ENCODE data around the gene SPATA4.
A peak's percentile ranks its signal among the peaks of the same experiment; 100 is the strongest.

The SPATA4 gene

GRCh38 chr4:176195184-176195978 is at the start of gene SPATA4:
Gene SPATA4 (minus strand): TSS chr4:176195585. CDS start chr4:176195562, 23 bp downstream.
- no peaks in the 10 kb centered on the region for H3K36me3 ChIP-seq (ENCODE audit: insufficient read depth, low read depth, low read length)

GRCh38 chr4:176242764-176243347 is 47.5 kb upstream of the SPATA4 start:
- no peaks in the 10 kb centered on the region for H3K36me3 ChIP-seq (ENCODE audit: insufficient read depth, low read depth, low read length)
- H3K9ac ChIP-seq (ENCODE audit: low read depth, low read length), result no peak overlapping the region
- H3K4me3 ChIP-seq (ENCODE audit: low read length), result no peak overlapping the region
- no peak overlapping the region for H3K27ac ChIP-seq (ENCODE audit: low read length)
- no peaks in the 10 kb centered on the region for H3K4me1 ChIP-seq (ENCODE audit: insufficient read depth, low read length)
- no peaks in the 10 kb centered on the region for H3K27me3 ChIP-seq (ENCODE audit: insufficient read depth, low read length)
- H3K9me3 ChIP-seq (ENCODE audit: insufficient read depth, low read depth, low read length), result no peaks in the 10 kb centered on the region

More at GRCh38 chr4:176195184-176195978, at the start of gene SPATA4:
- H3K9me3 ChIP-seq (ENCODE audit: insufficient read depth, low read depth, low read length), result no peaks in the 10 kb centered on the region
- H3K27me3 ChIP-seq (ENCODE audit: insufficient read depth, low read length), result no peaks in the 10 kb centered on the region
- H3K27ac ChIP-seq (ENCODE audit: low read length), result peak within 1 kb of the TSS; percentile 32
- H3K4me1 ChIP-seq (ENCODE audit: insufficient read depth, low read length), result peaks cover 15% of the 10 kb centered on the region
- H3K9ac ChIP-seq (ENCODE audit: low read depth, low read length), result peak within 1 kb of the TSS; percentile 82; the same call in 1 of the 2 replicates
- peak within 1 kb of the TSS; percentile 90 for H3K4me3 ChIP-seq (ENCODE audit: low read length)

GRCh38 chr4:176241703-176242102 is 46.3 kb upstream of the SPATA4 start:
- Histone ChIP-seq H3K27ac (ENCODE audit: low read length) (no peak overlapping the region), H3K4me1 (ENCODE audit: insufficient read depth, low read length) (no peaks in the 10 kb centered on the region), H3K9me3 (ENCODE audit: insufficient read depth, low read depth, low read length) (no peaks in the 10 kb centered on the region), H3K9ac (ENCODE audit: low read depth, low read length) (no peak overlapping the region), H3K36me3 (ENCODE audit: insufficient read depth, low read depth, low read length) (no peaks in the 10 kb centered on the region), H3K27me3 (ENCODE audit: insufficient read depth, low read length) (no peaks in the 10 kb centered on the region), H3K4me3 (ENCODE audit: low read length) (no peak overlapping the region)

GRCh38 chr4:176238826-176239225 is 43.4 kb upstream of the SPATA4 start:
- H3K4me3 ChIP-seq (ENCODE audit: low read length), result no peak overlapping the region
- no peak overlapping the region for H3K9ac ChIP-seq (ENCODE audit: low read depth, low read length)
- H3K4me1 ChIP-seq (ENCODE audit: insufficient read depth, low read length), result no peaks in the 10 kb centered on the region; the same call in 1 of the 2 replicates
- H3K9me3 ChIP-seq (ENCODE audit: insufficient read depth, low read depth, low read length), result no peaks in the 10 kb centered on the region
- no peak overlapping the region for H3K27ac ChIP-seq (ENCODE audit: low read length)
- H3K27me3 ChIP-seq (ENCODE audit: insufficient read depth, low read length), result no peaks in the 10 kb centered on the region
- H3K36me3 ChIP-seq (ENCODE audit: insufficient read depth, low read depth, low read length), result no peaks in the 10 kb centered on the region

GRCh38 chr4:176238157-176238610 is 42.8 kb upstream of the SPATA4 start:
- H3K36me3 ChIP-seq (ENCODE audit: insufficient read depth, low read depth, low read length), result no peaks in the 10 kb centered on the region
- H3K9me3 ChIP-seq (ENCODE audit: insufficient read depth, low read depth, low read length), result no peaks in the 10 kb centered on the region
- no peak overlapping the region for H3K4me3 ChIP-seq (ENCODE audit: low read length)
- H3K4me1 ChIP-seq (ENCODE audit: insufficient read depth, low read length), result no peaks in the 10 kb centered on the region; the same call in 1 of the 2 replicates
- no peak overlapping the region for H3K27ac ChIP-seq (ENCODE audit: low read length)
- H3K9ac ChIP-seq (ENCODE audit: low read depth, low read length), result no peak overlapping the region
- no peaks in the 10 kb centered on the region for H3K27me3 ChIP-seq (ENCODE audit: insufficient read depth, low read length)

- no peaks in the 10 kb centered on the region for H3K36me3 ChIP-seq (ENCODE audit: insufficient read depth, low read depth, low read length)
- H3K4me3 ChIP-seq (ENCODE audit: low read length), result no peak overlapping the region
- H3K27ac ChIP-seq (ENCODE audit: low read length), result no peak overlapping the region
- H3K27me3 ChIP-seq (ENCODE audit: insufficient read depth, low read length), result no peaks in the 10 kb centered on the region
- no peak overlapping the region for H3K9ac ChIP-seq (ENCODE audit: low read depth, low read length)
- H3K9me3 ChIP-seq (ENCODE audit: insufficient read depth, low read depth, low read length), result no peaks in the 10 kb centered on the region
- H3K4me1 ChIP-seq (ENCODE audit: insufficient read depth, low read length), result no peaks in the 10 kb centered on the region; the same call in 1 of the 2 replicates
Measured at GRCh38 chr4:176236946-176237345, 41.6 kb upstream of the SPATA4 start.

- no peak overlapping the region for H3K27ac ChIP-seq (ENCODE audit: low read length)
- H3K27me3 ChIP-seq (ENCODE audit: insufficient read depth, low read length), result no peaks in the 10 kb centered on the region
- H3K9me3 ChIP-seq (ENCODE audit: insufficient read depth, low read depth, low read length), result no peaks in the 10 kb centered on the region
- H3K36me3 ChIP-seq (ENCODE audit: insufficient read depth, low read depth, low read length), result no peaks in the 10 kb centered on the region
- no peak overlapping the region for H3K4me3 ChIP-seq (ENCODE audit: low read length)
- no peaks in the 10 kb centered on the region; the same call in 1 of the 2 replicates for H3K4me1 ChIP-seq (ENCODE audit: insufficient read depth, low read length)
- H3K9ac ChIP-seq (ENCODE audit: low read depth, low read length), result no peak overlapping the region
Measured at GRCh38 chr4:176230836-176231235, 35.5 kb upstream of the SPATA4 start.

GRCh38 chr4:176229645-176230044 is 34.3 kb upstream of the SPATA4 start:
- no peaks in the 10 kb centered on the region for H3K27me3 ChIP-seq (ENCODE audit: insufficient read depth, low read length)
- H3K9ac ChIP-seq (ENCODE audit: low read depth, low read length), result no peak overlapping the region; the same call in 1 of the 2 replicates
- no peaks in the 10 kb centered on the region; the same call in 1 of the 2 replicates for H3K4me1 ChIP-seq (ENCODE audit: insufficient read depth, low read length)
- no peaks in the 10 kb centered on the region for H3K36me3 ChIP-seq (ENCODE audit: insufficient read depth, low read depth, low read length)
- H3K27ac ChIP-seq (ENCODE audit: low read length), result no peak overlapping the region
- no peak overlapping the region for H3K4me3 ChIP-seq (ENCODE audit: low read length)
- H3K9me3 ChIP-seq (ENCODE audit: insufficient read depth, low read depth, low read length), result no peaks in the 10 kb centered on the region

GRCh38 chr4:176226736-176227135 is 31.4 kb upstream of the SPATA4 start:
- H3K36me3 ChIP-seq (ENCODE audit: insufficient read depth, low read depth, low read length), result no peaks in the 10 kb centered on the region
- H3K27me3 ChIP-seq (ENCODE audit: insufficient read depth, low read length), result no peaks in the 10 kb centered on the region
- H3K9me3 ChIP-seq (ENCODE audit: insufficient read depth, low read depth, low read length), result no peaks in the 10 kb centered on the region
- H3K9ac ChIP-seq (ENCODE audit: low read depth, low read length), result no peak overlapping the region
- H3K27ac ChIP-seq (ENCODE audit: low read length), result no peak overlapping the region
- H3K4me1 ChIP-seq (ENCODE audit: insufficient read depth, low read length), result no peaks in the 10 kb centered on the region
- no peak overlapping the region for H3K4me3 ChIP-seq (ENCODE audit: low read length)

- no peaks in the 10 kb centered on the region for H3K9me3 ChIP-seq (ENCODE audit: insufficient read depth, low read depth, low read length)
Measured at GRCh38 chr4:176223561-176223960, 28.2 kb upstream of the SPATA4 start.

GRCh38 chr4:176222149-176222548 is 26.8 kb upstream of the SPATA4 start:
- Histone ChIP-seq H3K9me3 (ENCODE audit: insufficient read depth, low read depth, low read length) (no peaks in the 10 kb centered on the region), H3K27ac (ENCODE audit: low read length) (no peak overlapping the region), H3K9ac (ENCODE audit: low read depth, low read length) (no peak overlapping the region)

More at GRCh38 chr4:176223561-176223960, 28.2 kb upstream of the SPATA4 start:
- no peak overlapping the region for H3K4me3 ChIP-seq (ENCODE audit: low read length)
- H3K27me3 ChIP-seq (ENCODE audit: insufficient read depth, low read length), result no peaks in the 10 kb centered on the region
- no peak overlapping the region for H3K27ac ChIP-seq (ENCODE audit: low read length)
- no peaks in the 10 kb centered on the region for H3K36me3 ChIP-seq (ENCODE audit: insufficient read depth, low read depth, low read length)
- no peaks in the 10 kb centered on the region for H3K4me1 ChIP-seq (ENCODE audit: insufficient read depth, low read length)
- no peak overlapping the region for H3K9ac ChIP-seq (ENCODE audit: low read depth, low read length)

GRCh38 chr4:176217510-176217909 is 22.1 kb upstream of the SPATA4 start:
- Histone ChIP-seq H3K27ac (ENCODE audit: low read length) (no peak overlapping the region), H3K9ac (ENCODE audit: low read depth, low read length) (no peak overlapping the region), H3K9me3 (ENCODE audit: insufficient read depth, low read depth, low read length) (no peaks in the 10 kb centered on the region), H3K4me1 (ENCODE audit: insufficient read depth, low read length) (no peaks in the 10 kb centered on the region), H3K27me3 (ENCODE audit: insufficient read depth, low read length) (no peaks in the 10 kb centered on the region), H3K4me3 (ENCODE audit: low read length) (no peak overlapping the region), H3K36me3 (ENCODE audit: insufficient read depth, low read depth, low read length) (no peaks in the 10 kb centered on the region)

More at GRCh38 chr4:176222149-176222548, 26.8 kb upstream of the SPATA4 start:
- Histone ChIP-seq H3K36me3 (ENCODE audit: insufficient read depth, low read depth, low read length) (no peaks in the 10 kb centered on the region), H3K4me3 (ENCODE audit: low read length) (no peak overlapping the region), H3K4me1 (ENCODE audit: insufficient read depth, low read length) (no peaks in the 10 kb centered on the region), H3K27me3 (ENCODE audit: insufficient read depth, low read length) (no peaks in the 10 kb centered on the region)

Measured in iPS-20b (cell line).